K562 (cell line): ENCODE measurements around the gene ZNF747. TPM values are rescaled to one million over a fixed set of nuclear protein-coding genes. Genes with fewer than 3 reads are reported as not detected.

Experiments used
- BACH1 ChIP-seq: fragments of 200-800 bp; sonication (Bioruptor generic); IDR thresholded peaks from 2 replicates; pipeline ENCODE4 v1.6.1; 2016; ENCODE audit warnings: missing genetic modification characterization, missing compliant biosample characterization
- HMGN3 ChIP-seq: IDR thresholded peaks from 2 replicates; pipeline ENCODE4 v1.6.1; 2011; ENCODE audit warnings: borderline replicate concordance, low read depth, mild to moderate bottlenecking, mixed read lengths, low read length; ENCODE audit not compliant: insufficient read length; ENCODE audit errors: extremely low read depth
- JUN ChIP-seq, 2 experiments: sonication (generic) in 1 of 2; formaldehyde crosslinking in 1 of 2; IDR thresholded peaks; 2 replicates each; pipeline versions ENCODE4 v1.6.1 to v1.8.0; 2012 to 2022; ENCODE audit warnings: borderline replicate concordance in 2 of 2, mild to moderate bottlenecking in 2 of 2, improper control_type of control experiment in 1 of 2, low read depth in 1 of 2, low read length in 1 of 2, missing genetic modification reagents in 1 of 2
- JUND ChIP-seq, 2 experiments: IDR thresholded peaks; 2 replicates in 1 of 2; 3 replicates in 1 of 2; pipeline ENCODE4 v1.6.1; 2011; ENCODE audit warnings: borderline replicate concordance in 2 of 2, low read depth in 2 of 2, low read length in 2 of 2, improper control_type of control experiment in 1 of 2, missing biosample characterization in 1 of 2, missing genetic modification characterization in 1 of 2, missing genetic modification reagents in 1 of 2
- MAFG ChIP-seq: fragments of 450-650 bp; conservative IDR thresholded peaks from 2 replicates; pipeline ENCODE4 v1.6.1; 2016; ENCODE audit warnings: missing genetic modification characterization, missing compliant biosample characterization
- MAFK ChIP-seq: IDR thresholded peaks from 2 replicates; pipeline ENCODE4 v1.6.1; 2011; ENCODE audit warnings: low read length, improper control_type of control experiment
- NFIC ChIP-seq: fragments of 450-650 bp; IDR thresholded peaks from 2 replicates; pipeline ENCODE4 v1.6.1; 2017; ENCODE audit warnings: mild to moderate bottlenecking, inconsistent platforms
- PHF21A ChIP-seq: fragments of 450-650 bp; IDR thresholded peaks from 2 replicates; pipeline ENCODE4 v1.6.1; 2017; ENCODE audit warnings: low read depth, borderline replicate concordance
- ZFX ChIP-seq: sonication (generic); formaldehyde crosslinking; IDR thresholded peaks from 2 replicates; pipeline ENCODE4 v1.8.0; 2022; ENCODE audit warnings: mild to moderate bottlenecking, missing genetic modification reagents, moderate library complexity
- polyA plus RNA-seq, 8 experiments: library from polyadenylated mRNA; depleted of rRNA in 4 of 8; stranded (reverse) in 5 of 8; unstranded in 3 of 8; fragments of >200 nt; fragmentation: Nextera tagmentation in 2 of 8; fragmentation: Illumina TruSeq in 1 of 8; extraction: Ambion mirVana in 2 of 8; extraction: Trizol in 1 of 8; gene quantifications; 2 replicates each; pipeline versions ENCODE4 v1.2.1 to v1.2.3, GENCODE V29; 2011 to 2014; ENCODE audit warnings: inconsistent platforms in 1 of 8, missing spikeins in 1 of 8
- total RNA-seq, 7 experiments: library from RNA; depleted of rRNA in 6 of 7; stranded (reverse); fragments of >200 nt in 6 of 7; fragmentation: Illumina TruSeq in 2 of 7; extraction: Trizol in 2 of 7; gene quantifications; 2 replicates each; pipeline versions ENCODE4 v1.2.1 to v1.2.3, GENCODE V29; 2011 to 2021; ENCODE audit warnings: low replicate concordance in 1 of 7

The ZNF747 gene
- total and polyA plus RNA-seq, 9 of the 15 experiments (the other 6 are each of a cell fraction or from before 2014, with no cell fraction given): 0.14 to 3.3 (median 1.5) TPM

GRCh38 chr16:30539000-30539964 lies 4.6 kb upstream of the ZNF747 start (continued):
- TF ChIP-seq HMGN3 (no peak), JUN (IDR thresholded peaks at IDR 0.05; ENCODE audit: borderline replicate concordance, low read depth, low read length) (0 out of 2 replicates have a peak, but pooled peaks have one; percentile 27), JUN (CRISPR knock-in tag; IDR thresholded peaks at IDR 0.05; ENCODE audit: borderline replicate concordance) (no peak), PHF21A (no peak), MAFK (peak; percentile 65), JUND (IDR thresholded peaks at IDR 0.05; ENCODE audit: borderline replicate concordance, low read depth, low read length) (0 out of 2 replicates have a peak, but pooled peaks have one; percentile 7), JUND (tag; IDR thresholded peaks at IDR 0.05; ENCODE audit: borderline replicate concordance, low read depth, low read length) (no peak), NFIC (no peak), ZFX (CRISPR knock-in tag) (peak; percentile 41), MAFG (peak; percentile 69), BACH1 (tag) (no peak)
- TF ChIP-seq, all 486 proteins: peak for 13
